Glomerular visceral epithelial cell (primary cell): ENCODE measurements around the gene KIF3C.
A peak's percentile ranks its signal among the peaks of the same experiment; 100 is the strongest.
"Not testable (repeated sequence)": the region's sequence is repeated elsewhere in the genome, so short reads cannot be mapped to it uniquely, and the experiment has no call there.

Experiments used
- DNase-seq: peaks from one replicate; pipeline ENCODE4 v3.0.0-alpha.2; 2016; ENCODE audit errors: extremely low spot score

The KIF3C gene

GRCh38 chr2:25915944-25916772, 66.1 kb downstream of the KIF3C start:
- DNase-seq = not testable (repeated sequence)

GRCh38 chr2:25915411-25915810, 66.9 kb downstream of the KIF3C start:
- not testable (repeated sequence) for DNase-seq

- not testable (repeated sequence) for DNase-seq
Observed at GRCh38 chr2:25913696-25913973, 68.7 kb downstream of the KIF3C start.

- DNase-seq = no peak
Observed at GRCh38 chr2:25912851-25913695, 69.2 kb downstream of the KIF3C start.

- not testable (repeated sequence) for DNase-seq
Observed at GRCh38 chr2:25909574-25909973, 72.7 kb downstream of the KIF3C start.

GRCh38 chr2:25905126-25905525, 77.2 kb downstream of the KIF3C start:
- no peak for DNase-seq

GRCh38 chr2:25903216-25903776, 79.0 kb downstream of the KIF3C start:
- no peak for DNase-seq

GRCh38 chr2:25899404-25899970, 82.8 kb downstream of the KIF3C start:
- DNase-seq = no peak

GRCh38 chr2:25897506-25897905, 84.8 kb downstream of the KIF3C start:
- DNase-seq = no peak

- DNase-seq = not testable (repeated sequence)
Observed at GRCh38 chr2:25896308-25896707, 86.0 kb downstream of the KIF3C start.

- DNase-seq = no peak
Observed at GRCh38 chr2:25895610-25896009, 86.7 kb downstream of the KIF3C start.

- DNase-seq = no peak
Observed at GRCh38 chr2:25895018-25895417, 87.3 kb downstream of the KIF3C start.

- DNase-seq = no peak
Observed at GRCh38 chr2:25894135-25894830, 88.0 kb downstream of the KIF3C start.

- DNase-seq = no peak
Observed at GRCh38 chr2:25891672-25892071, 90.6 kb downstream of the KIF3C start.

- no peak for DNase-seq
Observed at GRCh38 chr2:25887624-25888242, 94.6 kb downstream of the KIF3C start.

- peak; percentile 57 for DNase-seq
Observed at GRCh38 chr2:25885933-25886332, 96.4 kb downstream of the KIF3C start.

GRCh38 chr2:25881764-25882163, 100.5 kb downstream of the KIF3C start:
- no peak for DNase-seq

- DNase-seq = peak; percentile 63
Observed at GRCh38 chr2:25879133-25879730, 103.1 kb downstream of the KIF3C start.

- peak; percentile 98 for DNase-seq
Observed at GRCh38 chr2:25878361-25879132, 103.8 kb downstream of the KIF3C start, which contains the start of gene ASXL2. TSS of gene ASXL2 (minus strand) at chr2:25878487. CDS start at chr2:25878222, 265 bp downstream.
